Esophagus (tissue), 2 donors: ENCODE measurements around the gene NHLRC4. TPM values are rescaled to one million over a fixed set of nuclear protein-coding genes. Genes with fewer than 3 reads are reported as not detected.

Source experiments
- H3K27ac ChIP-seq, 2 donors: one replicate each; pipeline ENCODE4 v1.5.1; 2013; ENCODE audit warnings: low read depth in 2 of 2, mild to moderate bottlenecking in 2 of 2, inconsistent platforms in 1 of 2, low read length in 1 of 2, moderate library complexity in 1 of 2
- H3K27me3 ChIP-seq, 2 donors: one replicate each; pipeline ENCODE4 v1.6.1; 2013; ENCODE audit warnings: low read length in 2 of 2, control low read depth in 1 of 2, mild to moderate bottlenecking in 1 of 2; ENCODE audit not compliant: insufficient read depth in 2 of 2, control insufficient read depth in 1 of 2
- H3K36me3 ChIP-seq, 2 donors: one replicate each; pipeline ENCODE4 v1.6.1; 2013; ENCODE audit warnings: low read length in 1 of 2; ENCODE audit not compliant: control insufficient read depth in 2 of 2, insufficient read depth in 2 of 2
- H3K4me1 ChIP-seq, 2 donors: one replicate each; pipeline ENCODE4 v1.6.1; 2013; ENCODE audit warnings: low read length in 1 of 2; ENCODE audit not compliant: control insufficient read depth in 2 of 2, insufficient read depth in 2 of 2
- H3K4me3 ChIP-seq, 2 donors: one replicate each; pipeline ENCODE4 v1.5.1; 2013; ENCODE audit warnings: low read length in 2 of 2, mild to moderate bottlenecking in 2 of 2, low read depth in 1 of 2, moderate library complexity in 1 of 2
- H3K9me3 ChIP-seq, 2 donors: one replicate each; pipeline ENCODE4 v1.6.1; 2013; ENCODE audit warnings: mild to moderate bottlenecking in 2 of 2, low read depth in 1 of 2, low read length in 1 of 2, moderate library complexity in 1 of 2; ENCODE audit not compliant: control insufficient read depth in 2 of 2, insufficient read depth in 1 of 2
- WGBS, 2 donors: extraction: QIAGEN DNeasy Blood & Tissue Kit; methylation state at CpG; one replicate each; pipeline ENCODE4 v1.1.7; 2013; 5-methylcytosine and 5-hydroxymethylcytosine counted together
- polyA plus RNA-seq, 2 donors: library from polyadenylated mRNA; stranded (reverse); fragments of 200-250 nt; gene quantifications; one replicate each; pipeline ENCODE4 v1.2.3, GENCODE V29; 2013
- donor health status: healthy with polysubstance abuse.
- donor health status: Bipolar disorder and iron deficiency.

NHLRC4 gene
- polyA plus RNA-seq, 2 donors, result 0.11 to 0.16 TPM

GRCh38 chr16:576197-576822 lies 9.5 kb downstream of the NHLRC4 start:
- Histone ChIP-seq H3K27ac (no peak overlapping the region), H3K27me3 (no peaks in the 10 kb centered on the region), H3K4me3 (no peak overlapping the region), H3K9me3 (no peaks in the 10 kb centered on the region), H3K4me1 (peaks cover 0 to 3% of the 10 kb centered on the region in 2 donors), H3K36me3 (peaks cover 0 to 25% of the 10 kb centered on the region in 2 donors)
- WGBS, 2 donors, result 78 to 82% methylated on average over 20 to 21 of the region's 21 CpGs

GRCh38 chr16:576823-577201 lies 10.0 kb downstream of the NHLRC4 start:
- H3K36me3 ChIP-seq, result peaks cover 0 to 25% of the 10 kb centered on the region in 2 donors
- no peaks in the 10 kb centered on the region for H3K27me3 ChIP-seq
- no peak overlapping the region for H3K27ac ChIP-seq
- 60 to 69% methylated on average over 8 of the region's 8 CpGs for WGBS, 2 donors
- peaks cover 0 to 3% of the 10 kb centered on the region in 2 donors for H3K4me1 ChIP-seq
- H3K9me3 ChIP-seq, result no peaks in the 10 kb centered on the region
- no peak overlapping the region for H3K4me3 ChIP-seq

- H3K4me3 ChIP-seq, result no peak overlapping the region
- H3K27me3 ChIP-seq, result no peaks in the 10 kb centered on the region
- H3K4me1 ChIP-seq, result peaks cover 0 to 3% of the 10 kb centered on the region in 2 donors
- WGBS, 2 donors, result 91 to 95% methylated on average over 13 of the region's 13 CpGs
- no peaks in the 10 kb centered on the region for H3K9me3 ChIP-seq
- peaks cover 0 to 22% of the 10 kb centered on the region in 2 donors for H3K36me3 ChIP-seq
- H3K27ac ChIP-seq, result no peak overlapping the region
These were observed 11.0 kb downstream of the NHLRC4 start for GRCh38 chr16:577796-578195.

- 86 to 87% methylated on average over 24 of the region's 24 CpGs for WGBS, 2 donors
- Histone ChIP-seq H3K27me3 (no peaks in the 10 kb centered on the region), H3K27ac (no peak overlapping the region), H3K9me3 (no peaks in the 10 kb centered on the region), H3K4me3 (no peak overlapping the region), H3K36me3 (peaks cover 0 to 22% of the 10 kb centered on the region in 2 donors), H3K4me1 (peaks cover 0 to 3% of the 10 kb centered on the region in 2 donors)
These were observed 11.5 kb downstream of the NHLRC4 start for GRCh38 chr16:578232-578869.

GRCh38 chr16:578870-579405 lies 12.1 kb downstream of the NHLRC4 start:
- H3K36me3 ChIP-seq, result peaks cover 0 to 20% of the 10 kb centered on the region in 2 donors
- H3K4me1 ChIP-seq, result peaks cover 0 to 3% of the 10 kb centered on the region in 2 donors
- no peak overlapping the region for H3K27ac ChIP-seq
- H3K27me3 ChIP-seq, result no peaks in the 10 kb centered on the region
- H3K9me3 ChIP-seq, result no peaks in the 10 kb centered on the region
- H3K4me3 ChIP-seq, result no peak overlapping the region
- WGBS, 2 donors, result 19 to 39% methylated on average over 34 of the region's 34 CpGs

GRCh38 chr16:580141-580945 lies 13.5 kb downstream of the NHLRC4 start:
- WGBS, 2 donors, result 76 to 89% methylated on average over 26 to 27 of the region's 27 CpGs
- no peak overlapping the region for H3K27ac ChIP-seq
- H3K9me3 ChIP-seq, result no peaks in the 10 kb centered on the region
- peaks cover 0 to 3% of the 10 kb centered on the region in 2 donors for H3K4me1 ChIP-seq
- peaks cover 0 to 7% of the 10 kb centered on the region in 2 donors for H3K36me3 ChIP-seq
- H3K4me3 ChIP-seq, result no peak overlapping the region
- H3K27me3 ChIP-seq, result no peaks in the 10 kb centered on the region

- H3K4me1 ChIP-seq, result peaks cover 0 to 3% of the 10 kb centered on the region in 2 donors
- H3K9me3 ChIP-seq, result no peaks in the 10 kb centered on the region
- peaks cover 0 to under 1% of the 10 kb centered on the region in 2 donors for H3K36me3 ChIP-seq
- no peak overlapping the region for H3K27ac ChIP-seq
- no peak overlapping the region for H3K4me3 ChIP-seq
- WGBS, 2 donors, result 92 to 96% methylated on average over 19 of the region's 19 CpGs
- no peaks in the 10 kb centered on the region for H3K27me3 ChIP-seq
These were observed 14.2 kb downstream of the NHLRC4 start for GRCh38 chr16:580946-581498.

GRCh38 chr16:582218-582613 lies 15.4 kb downstream of the NHLRC4 start:
- H3K36me3 ChIP-seq, result no peaks in the 10 kb centered on the region
- 81 to 90% methylated on average over 17 to 18 of the region's 18 CpGs for WGBS, 2 donors
- no peak overlapping the region for H3K4me3 ChIP-seq
- peaks cover 0 to 3% of the 10 kb centered on the region in 2 donors for H3K4me1 ChIP-seq
- no peaks in the 10 kb centered on the region for H3K27me3 ChIP-seq
- no peaks in the 10 kb centered on the region for H3K9me3 ChIP-seq
- no peak overlapping the region for H3K27ac ChIP-seq

GRCh38 chr16:582614-583331 lies 16.0 kb downstream of the NHLRC4 start:
- Histone ChIP-seq H3K4me3 (no peak overlapping the region), H3K4me1 (peaks cover 0 to 6% of the 10 kb centered on the region in 2 donors), H3K9me3 (no peaks in the 10 kb centered on the region), H3K27ac (no peak overlapping the region), H3K36me3 (no peaks in the 10 kb centered on the region), H3K27me3 (no peaks in the 10 kb centered on the region)
- WGBS, 2 donors, result 80 to 86% methylated on average over 21 of the region's 21 CpGs
